NB4 (cell line): ENCODE measurements around the gene MATR3.

Experiments
- CTCF ChIP-seq: IDR thresholded peaks from one replicate; pipeline ENCODE4 v1.5.1; 2012; ENCODE audit warnings: low read depth, low read length
- MAX ChIP-seq: IDR thresholded peaks from 2 replicates; pipeline ENCODE4 v1.6.1; 2011; ENCODE audit warnings: low read depth, low read length
- MYC ChIP-seq: IDR thresholded peaks from 2 replicates; pipeline ENCODE4 v1.6.1; 2011; ENCODE audit warnings: low read depth, low read length
- POLR2A ChIP-seq: IDR thresholded peaks from 2 replicates; pipeline ENCODE4 v1.6.1; 2011; ENCODE audit warnings: mild to moderate bottlenecking; ENCODE audit not compliant: insufficient read length; ENCODE audit errors: extremely low read depth

GRCh38 chr5:139341187-139341688 is 47.7 kb downstream of the MATR3 start:
- TF ChIP-seq POLR2A (no peak), CTCF (no peak), MAX (no peak), MYC (no peak)
